Stomach (tissue), 9 donors: Measurements from ENCODE around the gene PALLD. TPM values are rescaled to one million over a fixed set of nuclear protein-coding genes. Genes with fewer than 3 reads are reported as not detected.

Source experiments
- DNase-seq, 2 donors: peaks; one replicate each; pipeline versions ENCODE4 v3.0.0 to v3.0.0-alpha.2; 2013 to 2019
- H3K27ac ChIP-seq, 5 donors: fragments of 200-600 bp in 4 of 5; sonication (generic) in 4 of 5; one replicate each; pipeline ENCODE4 v1.5.1; 2013 to 2019; ENCODE audit warnings: mild to moderate bottlenecking in 1 of 5, moderate library complexity in 1 of 5
- H3K27me3 ChIP-seq, 3 donors: fragments of 200-600 bp; sonication (generic); one replicate each; pipeline ENCODE4 v1.5.1; 2017 to 2019; ENCODE audit warnings: mixed run types in 1 of 3
- H3K36me3 ChIP-seq, 4 donors: fragments of 200-600 bp; sonication (generic); 1 replicate in 3 of 4; 2 replicates in 1 of 4; pipeline ENCODE4 v1.5.1; 2016 to 2019
- H3K4me1 ChIP-seq, 4 donors: fragments of 200-600 bp; sonication (generic); one replicate each; pipeline ENCODE4 v1.5.1; 2016 to 2019
- H3K4me3 ChIP-seq, 4 donors: fragments of 200-600 bp; sonication (generic) in 3 of 4; one replicate each; pipeline ENCODE4 v1.5.1; 2016 to 2019; ENCODE audit warnings: mild to moderate bottlenecking in 1 of 4
- H3K9me3 ChIP-seq, 4 donors: fragments of 200-600 bp; sonication (generic); one replicate each; pipeline ENCODE4 v1.5.1; 2016 to 2019
- EP300 ChIP-seq: sonication (generic); formaldehyde crosslinking; IDR thresholded peaks from one replicate; pipeline ENCODE4 v1.6.1; 2017; ENCODE audit warnings: antibody characterized with exemption
- POLR2A ChIP-seq, 4 donors: fragments of 450-650 bp; IDR thresholded peaks; one replicate each; pipeline ENCODE4 v1.6.1; 2016; ENCODE audit warnings: antibody characterized with exemption in 4 of 4, control low read depth in 2 of 4, mild to moderate bottlenecking in 1 of 4, moderate library complexity in 1 of 4
- POLR2AphosphoS5 ChIP-seq, 3 donors: sonication (generic); formaldehyde crosslinking; IDR thresholded peaks; one replicate each; pipeline ENCODE4 v1.6.1; 2016; ENCODE audit warnings: antibody characterized with exemption in 3 of 3
- WGBS, 5 donors: extraction: QIAGEN DNeasy Blood & Tissue Kit in 3 of 5; methylation state at CpG; one replicate each; pipeline versions ENCODE4 v1.1.5 to v1.1.7; 2013 to 2018; 5-methylcytosine and 5-hydroxymethylcytosine counted together
- intact Hi-C: fragments of 100-400 bp; cut with DNase I; formaldehyde crosslinking; loops from one replicate; pipeline ENCODE4 v1.15.1; 2023; ENCODE audit warnings: low total_unique reads
- polyA plus RNA-seq, 3 donors: library from polyadenylated mRNA; stranded (reverse); fragments of 200-250 nt; gene quantifications; one replicate each; pipeline ENCODE4 v1.2.3, GENCODE V29; 2013
- total RNA-seq, 5 donors: library from RNA; depleted of rRNA; stranded (reverse); fragments of >200 nt; gene quantifications; one replicate each; pipeline versions ENCODE4 v1.1.0 to v1.2.3, GENCODE V29; 2014 to 2016
- TF ChIP-seq, protein P1 (sequence below), 7 experiments: fragments of 450-650 bp in 4 of 7; fragments of 200-600 bp in 3 of 7; sonication (generic) in 3 of 7; IDR thresholded peaks; one replicate each; pipeline ENCODE4 v1.5.1; 2016 to 2019; ENCODE audit warnings: antibody characterized with exemption in 7 of 7, control low read depth in 2 of 7, mild to moderate bottlenecking in 1 of 7
- donor health status: healthy with polysubstance abuse.
- donor health status: Bipolar disorder and iron deficiency.
- donor health status: healthy.

PALLD gene
- total and polyA plus RNA-seq, 8 donors: 75.9 to 984 (median 206) TPM

DNA sequence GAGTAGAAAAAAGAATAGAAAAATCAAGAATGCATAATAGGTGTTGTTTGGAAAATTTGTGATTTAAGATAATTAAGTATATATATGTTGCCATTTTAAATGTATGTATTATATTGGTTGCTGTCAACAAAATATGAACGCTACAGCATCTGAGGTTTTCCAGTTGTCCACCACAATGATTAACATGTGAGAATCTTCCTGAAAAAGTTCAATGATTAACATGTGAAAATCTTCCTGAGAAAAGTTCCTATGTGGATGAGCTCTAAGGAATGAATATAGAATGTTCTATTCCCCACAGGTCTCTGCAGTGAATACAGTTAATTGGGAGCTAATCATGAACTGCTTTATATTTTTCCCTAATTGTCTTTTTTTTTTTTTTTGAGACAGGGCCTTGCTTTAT is 298.5 kb downstream of the PALLD start:
- no peak overlapping the region for H3K27ac ChIP-seq
- TF ChIP-seq, protein P1, sequence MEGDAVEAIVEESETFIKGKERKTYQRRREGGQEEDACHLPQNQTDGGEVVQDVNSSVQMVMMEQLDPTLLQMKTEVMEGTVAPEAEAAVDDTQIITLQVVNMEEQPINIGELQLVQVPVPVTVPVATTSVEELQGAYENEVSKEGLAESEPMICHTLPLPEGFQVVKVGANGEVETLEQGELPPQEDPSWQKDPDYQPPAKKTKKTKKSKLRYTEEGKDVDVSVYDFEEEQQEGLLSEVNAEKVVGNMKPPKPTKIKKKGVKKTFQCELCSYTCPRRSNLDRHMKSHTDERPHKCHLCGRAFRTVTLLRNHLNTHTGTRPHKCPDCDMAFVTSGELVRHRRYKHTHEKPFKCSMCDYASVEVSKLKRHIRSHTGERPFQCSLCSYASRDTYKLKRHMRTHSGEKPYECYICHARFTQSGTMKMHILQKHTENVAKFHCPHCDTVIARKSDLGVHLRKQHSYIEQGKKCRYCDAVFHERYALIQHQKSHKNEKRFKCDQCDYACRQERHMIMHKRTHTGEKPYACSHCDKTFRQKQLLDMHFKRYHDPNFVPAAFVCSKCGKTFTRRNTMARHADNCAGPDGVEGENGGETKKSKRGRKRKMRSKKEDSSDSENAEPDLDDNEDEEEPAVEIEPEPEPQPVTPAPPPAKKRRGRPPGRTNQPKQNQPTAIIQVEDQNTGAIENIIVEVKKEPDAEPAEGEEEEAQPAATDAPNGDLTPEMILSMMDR (IDR thresholded peaks at IDR 0.05): no peak
- TF ChIP-seq EP300 (no peak), POLR2A (IDR thresholded peaks at IDR 0.05) (no peak), POLR2AphosphoS5 (IDR thresholded peaks at IDR 0.05) (no peak)
- H3K4me3 ChIP-seq: no peak overlapping the region
- DNase-seq: no peak
- H3K27me3 ChIP-seq: no peaks in the 10 kb centered on the region
- 92 to 98% (median 95%) methylated on average over 1 of the region's 1 CpG for WGBS, 5 donors
- intact Hi-C loops: no loop called here
- peaks cover 10 to 41% (median 21%) of the 10 kb centered on the region in 4 donors for H3K4me1 ChIP-seq
- H3K36me3 ChIP-seq: no peaks in the 10 kb centered on the region
- H3K9me3 ChIP-seq: no peaks in the 10 kb centered on the region

DNA sequence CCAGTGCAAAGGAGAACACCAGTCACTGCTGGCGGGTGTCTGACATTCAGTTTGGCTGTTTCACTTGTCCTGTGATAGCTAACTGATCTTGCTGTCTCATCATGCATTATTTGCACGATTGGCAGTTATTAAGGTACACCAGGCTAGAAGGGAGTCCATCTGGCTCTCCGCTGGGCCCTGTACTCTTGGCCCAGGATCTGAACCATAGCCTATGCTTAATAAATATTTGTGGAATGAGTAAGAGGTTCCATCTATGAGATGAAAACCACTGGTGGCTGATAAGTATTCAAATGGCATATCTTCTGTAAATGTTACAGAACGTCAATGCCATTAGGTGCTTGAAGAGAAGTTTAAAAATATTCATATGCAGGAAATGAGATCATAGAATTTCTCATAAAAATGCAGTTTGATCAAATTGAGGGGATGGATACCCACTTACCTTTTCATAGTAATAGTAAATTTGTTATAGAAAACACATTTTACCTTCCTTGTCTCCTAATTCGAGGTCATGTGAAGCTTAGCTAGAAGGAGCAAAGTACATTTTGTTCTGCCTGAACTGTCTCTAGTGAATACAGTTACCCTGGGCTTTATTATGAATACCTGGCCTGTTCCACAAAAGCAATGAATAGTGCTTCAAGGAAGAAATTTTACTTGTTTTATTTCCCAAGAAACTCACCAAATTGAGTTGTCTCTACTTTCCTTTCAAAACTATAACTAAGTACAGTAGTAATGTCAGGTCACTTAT is 299.7 kb downstream of the PALLD start:
- Histone ChIP-seq H3K4me3 (no peak overlapping the region), H3K27ac (peak overlapping the region; percentile 42 to 82 (median 69)), H3K36me3 (no peaks in the 10 kb centered on the region), H3K27me3 (no peaks in the 10 kb centered on the region), H3K4me1 (peaks cover 14 to 53% (median 27%) of the 10 kb centered on the region in 4 donors), H3K9me3 (no peaks in the 10 kb centered on the region)
- WGBS, 5 donors: 26 to 49% (median 44%) methylated on average over 5 of the region's 5 CpGs
- intact Hi-C loops: no loop called here
- TF ChIP-seq POLR2A (IDR thresholded peaks at IDR 0.05): no peak
- TF ChIP-seq POLR2AphosphoS5 (IDR thresholded peaks at IDR 0.05): no peak
- TF ChIP-seq EP300: no peak
- TF ChIP-seq, protein P1 (IDR thresholded peaks at IDR 0.05): no peak
- DNase-seq: peak; percentile 52 to 66

DNA sequence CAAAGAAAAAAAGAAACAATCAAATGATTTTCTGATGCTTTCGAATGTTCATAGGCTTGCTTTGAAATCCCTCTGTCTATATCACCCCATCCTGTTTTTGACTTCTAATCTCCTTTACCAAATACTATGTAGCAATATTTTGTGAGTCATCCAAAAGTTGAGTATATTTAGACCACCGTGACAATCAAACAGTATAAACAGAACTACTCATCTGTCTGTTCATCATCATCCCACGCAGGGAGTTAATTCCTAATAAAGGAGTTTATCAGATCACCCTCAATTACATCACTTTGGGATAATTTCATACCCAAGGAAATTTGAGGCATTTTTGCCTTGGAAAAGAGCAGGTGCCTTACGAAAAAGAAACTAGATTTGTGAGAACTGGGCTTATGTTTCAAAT is 300.3 kb downstream of the PALLD start:
- no peak for TF ChIP-seq POLR2AphosphoS5 (IDR thresholded peaks at IDR 0.05)
- TF ChIP-seq EP300: no peak
- TF ChIP-seq, protein P1 (IDR thresholded peaks at IDR 0.05): no peak
- TF ChIP-seq POLR2A (IDR thresholded peaks at IDR 0.05): no peak
- DNase-seq: no peak
- 37 to 65% (median 50%) methylated on average over 4 of the region's 4 CpGs for WGBS, 5 donors
- H3K4me1 ChIP-seq: peaks cover 14 to 54% (median 27%) of the 10 kb centered on the region in 4 donors
- no peaks in the 10 kb centered on the region for H3K27me3 ChIP-seq
- H3K9me3 ChIP-seq: no peaks in the 10 kb centered on the region
- no peak overlapping the region for H3K4me3 ChIP-seq
- intact Hi-C loops: no loop called here
- no peaks in the 10 kb centered on the region for H3K36me3 ChIP-seq
- peak overlapping the region in 4 of 5 donors; percentile 42 to 75 (median 56) for H3K27ac ChIP-seq

DNA sequence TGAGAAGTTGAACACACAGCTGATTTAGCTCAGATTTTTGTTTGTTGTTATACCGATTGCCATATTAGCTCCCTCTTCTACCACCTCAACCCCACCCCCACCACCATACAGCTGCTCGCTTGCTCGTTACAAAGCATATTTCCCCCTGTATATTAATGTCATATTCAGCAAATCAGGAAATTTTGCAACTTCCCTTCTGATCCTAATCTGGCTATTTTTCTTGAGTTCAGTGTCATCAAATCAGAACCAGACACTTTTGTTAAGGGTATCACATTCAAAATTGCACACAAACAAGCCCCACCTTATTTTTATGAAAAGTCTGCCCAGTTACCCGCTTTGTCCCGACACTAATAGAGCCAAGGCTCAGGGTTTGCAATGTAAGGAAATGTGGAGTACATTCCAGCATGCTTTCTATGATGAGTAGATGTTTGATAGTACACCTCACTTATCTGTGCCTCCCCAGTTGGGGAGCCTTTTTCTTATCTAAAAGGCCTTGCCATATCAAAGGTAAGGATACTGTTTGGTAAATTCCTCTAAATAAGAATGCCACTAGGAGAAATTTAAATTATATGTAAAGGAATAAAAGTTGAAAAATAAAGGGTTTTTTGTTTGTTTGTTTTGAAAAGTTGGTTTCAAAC is 301.0 kb downstream of the PALLD start:
- WGBS, 5 donors: 75 to 88% (median 81%) methylated on average over 5 of the region's 5 CpGs
- DNase-seq: no peak
- no peak overlapping the region for H3K4me3 ChIP-seq
- H3K9me3 ChIP-seq: no peaks in the 10 kb centered on the region
- peak overlapping the region in 3 of 5 donors; percentile 42 to 75 (median 69) for H3K27ac ChIP-seq
- no peaks in the 10 kb centered on the region for H3K27me3 ChIP-seq
- intact Hi-C loops: no loop called here
- no peak for TF ChIP-seq EP300
- TF ChIP-seq POLR2AphosphoS5 (IDR thresholded peaks at IDR 0.05): no peak
- TF ChIP-seq, protein P1 (IDR thresholded peaks at IDR 0.05): no peak
- TF ChIP-seq POLR2A (IDR thresholded peaks at IDR 0.05): no peak
- no peaks in the 10 kb centered on the region for H3K36me3 ChIP-seq
- peaks cover 14 to 54% (median 27%) of the 10 kb centered on the region in 4 donors for H3K4me1 ChIP-seq
